Activated naive CD8-positive, alpha-beta T cell treated with anti-CD3 and anti-CD28 coated beads, Interleukin-2, amount 10 ng/mL, durations not matched to agents 7 days and 5 days (primary cell): ENCODE results near the gene TRPM4. TPM values are rescaled to one million over a fixed set of nuclear protein-coding genes. Genes with fewer than 3 reads are reported as not detected.

ENCODE experiments used
- ATAC-seq: fragments of 150-1000 bp; cut with Tn5 transposase; one replicate; pipeline ENCODE4 v1.10.0; 2021; ENCODE audit warnings: low read depth, moderate library complexity
- POLR2A ChIA-PET: fragments of 350-600 bp; sonication (Branson Sonifier 250); formaldehyde crosslinking; loops from one replicate; lab custom pipeline; 2021; ENCODE audit warnings: antibody characterized with exemption; lab: Charles Lee
- DNase-seq: peaks from one replicate; pipeline ENCODE4 v3.0.0; 2021
- H3K27ac Mint-ChIP-seq: one replicate; pipeline ENCODE4 v1.8.0; 2022; ENCODE audit warnings: mild to moderate bottlenecking, mixed read lengths
- H3K27me3 Mint-ChIP-seq: one replicate; pipeline ENCODE4 v1.8.0; 2022; ENCODE audit warnings: mild to moderate bottlenecking, moderate library complexity, mixed read lengths
- H3K36me3 Mint-ChIP-seq: one replicate; pipeline ENCODE4 v1.8.0; 2021; ENCODE audit warnings: mild to moderate bottlenecking, mixed read lengths
- H3K4me1 Mint-ChIP-seq: one replicate; pipeline ENCODE4 v1.8.0; 2021; ENCODE audit warnings: mixed read lengths
- H3K4me3 Mint-ChIP-seq: one replicate; pipeline ENCODE4 v1.8.0; 2022; ENCODE audit warnings: mild to moderate bottlenecking, moderate library complexity, mixed read lengths
- H3K9me3 Mint-ChIP-seq: one replicate; pipeline ENCODE4 v1.8.0; 2021; ENCODE audit warnings: mixed read lengths
- total RNA-seq, 2 experiments: library from RNA; stranded (reverse); gene quantifications; one replicate each; pipeline ENCODE4 v1.2.3, GENCODE V29; 2021

The TRPM4 gene
- total RNA-seq, 2 experiments from 2014 or later, result 0.19 to 0.34 TPM

DNA sequence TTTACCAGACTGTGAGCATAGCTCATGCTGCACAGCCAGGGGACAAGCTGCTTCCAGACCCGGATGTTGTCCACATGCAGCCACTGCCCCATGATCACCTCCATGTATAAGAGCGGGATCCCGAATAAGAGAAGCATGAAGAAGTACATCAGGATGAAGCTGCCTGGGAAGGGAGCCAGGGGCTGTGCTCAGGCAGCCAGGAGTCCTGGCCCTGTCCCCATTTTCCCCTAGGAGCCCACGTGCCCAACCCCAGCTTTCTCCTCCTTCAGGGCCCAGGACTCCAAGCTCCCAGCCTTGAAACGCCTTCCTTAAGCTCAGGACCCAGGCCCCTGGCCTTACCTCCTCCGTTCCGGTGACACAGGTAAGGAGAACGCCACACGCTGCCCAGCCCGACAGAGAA lies 98.1 kb downstream of the TRPM4 start:
- POLR2A ChIA-PET, result no interaction called here
- H3K27me3 Mint-ChIP-seq, result peaks cover 13% of the 10 kb centered on the region
- peaks cover 14% of the 10 kb centered on the region for H3K9me3 Mint-ChIP-seq
- no peak overlapping the region for H3K4me3 Mint-ChIP-seq
- ATAC-seq (no peak), DNase-seq (no peak)
- H3K4me1 Mint-ChIP-seq, result no peaks in the 10 kb centered on the region
- H3K36me3 Mint-ChIP-seq, result peaks cover 4% of the 10 kb centered on the region
- no peak overlapping the region for H3K27ac Mint-ChIP-seq

- ATAC-seq (no peak), DNase-seq (no peak)
- Mint-ChIP-seq H3K27ac (no peak overlapping the region), H3K36me3 (peaks cover 4% of the 10 kb centered on the region), H3K4me1 (no peaks in the 10 kb centered on the region), H3K9me3 (peaks cover 16% of the 10 kb centered on the region), H3K27me3 (peaks cover 13% of the 10 kb centered on the region), H3K4me3 (no peak overlapping the region)
- POLR2A ChIA-PET, result no interaction called here
Observed at GRCh38 chr19:49256691-49257090, 99.1 kb downstream of the TRPM4 start.

Other genes with a start within 250 kb of the TRPM4 start
- 1 to 10 TPM; 1.7 to 2.6 TPM for gene DHDH, start 224.1 kb upstream of the TRPM4 start, total RNA-seq
- 100 to 1,000 TPM; 285 to 296 TPM for gene BAX, start 202.9 kb upstream of the TRPM4 start, total RNA-seq
- gene FTL, start 192.5 kb upstream of the TRPM4 start, total RNA-seq, result 1,000 to 10,000 TPM; 1,232 to 1,343 TPM
- 10 to 100 TPM; 58.0 to 63.1 TPM for gene GYS1, start 164.5 kb upstream of the TRPM4 start, total RNA-seq
- 10 to 100 TPM; 71.3 to 76.1 TPM for gene RUVBL2, start 163.9 kb upstream of the TRPM4 start, total RNA-seq
- gene LHB, start 140.7 kb upstream of the TRPM4 start, total RNA-seq, result not detected
- gene CGB3, start 133.5 kb upstream of the TRPM4 start, total RNA-seq, result not detected
- gene CGB2, start 125.9 kb upstream of the TRPM4 start, total RNA-seq, result not detected
- gene CGB1, start 120.9 kb upstream of the TRPM4 start, total RNA-seq, result not detected
- gene CGB5, start 113.9 kb upstream of the TRPM4 start, total RNA-seq, result not detected
- not detected for gene CGB8, start 108.7 kb upstream of the TRPM4 start, total RNA-seq
- not detected for gene CGB7, start 100.0 kb upstream of the TRPM4 start, total RNA-seq
- gene NTF4, start 93.0 kb upstream of the TRPM4 start, total RNA-seq, result not detected
- gene KCNA7, start 85.1 kb upstream of the TRPM4 start, total RNA-seq, result not detected
- 100 to 1,000 TPM; 321 to 328 TPM for gene SNRNP70, start 72.3 kb upstream of the TRPM4 start, total RNA-seq
- gene LIN7B, start 43.4 kb upstream of the TRPM4 start, total RNA-seq, result 10 to 100 TPM in 1 of 2 experiments, 1 to 10 TPM in 1; 8.9 to 10.1 TPM
- 1 to 10 TPM; 1.3 to 1.7 TPM for gene C19orf73, start 38.6 kb upstream of the TRPM4 start, total RNA-seq
- 1 to 10 TPM; 3.6 to 4.6 TPM for gene PPFIA3, start 38.2 kb upstream of the TRPM4 start, total RNA-seq
- gene HRC, start 2.4 kb upstream of the TRPM4 start, total RNA-seq, result not detected
- gene SLC6A16, start 167.4 kb downstream of the TRPM4 start, total RNA-seq, result 1 to 10 TPM; 3.7 to 5.1 TPM
- gene CD37, start 177.6 kb downstream of the TRPM4 start, total RNA-seq, result 100 to 1,000 TPM; 246 to 258 TPM
- not detected for gene TEAD2, start 204.6 kb downstream of the TRPM4 start, total RNA-seq
- gene DKKL1, start 206.1 kb downstream of the TRPM4 start, total RNA-seq, result not detected
- not detected for gene KASH5, start 230.5 kb downstream of the TRPM4 start, total RNA-seq